ENCODE data around the gene DHRS2.

DNA sequence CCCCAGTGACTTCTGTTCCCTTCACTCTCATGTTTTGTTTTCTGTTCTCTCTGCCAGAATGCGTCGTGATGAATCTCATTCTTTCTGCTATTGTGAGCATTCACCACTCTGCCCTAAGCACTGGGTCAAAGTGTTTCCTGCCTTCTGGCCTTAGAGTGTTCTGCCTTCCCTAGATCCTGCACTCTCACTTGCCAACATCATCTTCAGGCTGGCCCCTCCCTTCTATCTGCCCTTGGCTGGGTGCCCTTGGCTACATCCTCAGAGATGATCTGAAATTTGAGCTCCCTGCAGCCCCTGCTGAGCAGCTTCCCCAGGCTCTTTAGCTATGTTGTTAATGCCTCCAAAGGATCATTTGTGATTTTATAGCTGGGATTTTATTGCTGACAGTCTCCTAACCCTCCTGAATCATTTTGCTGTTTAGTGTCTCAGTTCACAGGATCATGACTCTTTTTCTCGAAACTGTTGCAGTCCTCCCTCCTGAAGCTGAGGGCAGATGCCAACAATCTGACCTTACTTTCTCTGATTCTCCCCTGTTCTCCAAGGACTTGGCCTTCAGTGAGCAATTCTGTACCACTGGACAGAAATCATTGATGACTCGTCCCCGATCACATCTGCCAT lies 4.5 kb downstream of the DHRS2 start:
- TF ChIP-seq TOX (CRISPR knock-in tag; IDR thresholded peaks at IDR 0.05; ENCODE audit: borderline replicate concordance) (no peak), ZNF70 (CRISPR knock-in tag; IDR thresholded peaks at IDR 0.05) (no peak), ZFP3 (CRISPR knock-in tag; IDR thresholded peaks at IDR 0.05) (no peak), BACH2 (CRISPR knock-in tag; IDR thresholded peaks at IDR 0.05; ENCODE audit: borderline replicate concordance) (no peak), ZC3H10 (CRISPR knock-in tag; IDR thresholded peaks at IDR 0.05) (no peak), GLIS3 (CRISPR knock-in tag; IDR thresholded peaks at IDR 0.05) (no peak)
- TF ChIP-seq, protein P1, sequence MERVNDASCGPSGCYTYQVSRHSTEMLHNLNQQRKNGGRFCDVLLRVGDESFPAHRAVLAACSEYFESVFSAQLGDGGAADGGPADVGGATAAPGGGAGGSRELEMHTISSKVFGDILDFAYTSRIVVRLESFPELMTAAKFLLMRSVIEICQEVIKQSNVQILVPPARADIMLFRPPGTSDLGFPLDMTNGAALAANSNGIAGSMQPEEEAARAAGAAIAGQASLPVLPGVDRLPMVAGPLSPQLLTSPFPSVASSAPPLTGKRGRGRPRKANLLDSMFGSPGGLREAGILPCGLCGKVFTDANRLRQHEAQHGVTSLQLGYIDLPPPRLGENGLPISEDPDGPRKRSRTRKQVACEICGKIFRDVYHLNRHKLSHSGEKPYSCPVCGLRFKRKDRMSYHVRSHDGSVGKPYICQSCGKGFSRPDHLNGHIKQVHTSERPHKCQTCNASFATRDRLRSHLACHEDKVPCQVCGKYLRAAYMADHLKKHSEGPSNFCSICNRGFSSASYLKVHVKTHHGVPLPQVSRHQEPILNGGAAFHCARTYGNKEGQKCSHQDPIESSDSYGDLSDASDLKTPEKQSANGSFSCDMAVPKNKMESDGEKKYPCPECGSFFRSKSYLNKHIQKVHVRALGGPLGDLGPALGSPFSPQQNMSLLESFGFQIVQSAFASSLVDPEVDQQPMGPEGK (CRISPR knock-in tag; IDR thresholded peaks at IDR 0.05; ENCODE audit: borderline replicate concordance): no peak
- TF ChIP-seq, protein P2, sequence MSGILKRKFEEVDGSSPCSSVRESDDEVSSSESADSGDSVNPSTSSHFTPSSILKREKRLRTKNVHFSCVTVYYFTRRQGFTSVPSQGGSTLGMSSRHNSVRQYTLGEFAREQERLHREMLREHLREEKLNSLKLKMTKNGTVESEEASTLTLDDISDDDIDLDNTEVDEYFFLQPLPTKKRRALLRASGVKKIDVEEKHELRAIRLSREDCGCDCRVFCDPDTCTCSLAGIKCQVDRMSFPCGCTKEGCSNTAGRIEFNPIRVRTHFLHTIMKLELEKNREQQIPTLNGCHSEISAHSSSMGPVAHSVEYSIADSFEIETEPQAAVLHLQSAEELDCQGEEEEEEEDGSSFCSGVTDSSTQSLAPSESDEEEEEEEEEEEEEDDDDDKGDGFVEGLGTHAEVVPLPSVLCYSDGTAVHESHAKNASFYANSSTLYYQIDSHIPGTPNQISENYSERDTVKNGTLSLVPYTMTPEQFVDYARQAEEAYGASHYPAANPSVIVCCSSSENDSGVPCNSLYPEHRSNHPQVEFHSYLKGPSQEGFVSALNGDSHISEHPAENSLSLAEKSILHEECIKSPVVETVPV (CRISPR knock-in tag; IDR thresholded peaks at IDR 0.05): no peak
- TF ChIP-seq, protein P3, sequence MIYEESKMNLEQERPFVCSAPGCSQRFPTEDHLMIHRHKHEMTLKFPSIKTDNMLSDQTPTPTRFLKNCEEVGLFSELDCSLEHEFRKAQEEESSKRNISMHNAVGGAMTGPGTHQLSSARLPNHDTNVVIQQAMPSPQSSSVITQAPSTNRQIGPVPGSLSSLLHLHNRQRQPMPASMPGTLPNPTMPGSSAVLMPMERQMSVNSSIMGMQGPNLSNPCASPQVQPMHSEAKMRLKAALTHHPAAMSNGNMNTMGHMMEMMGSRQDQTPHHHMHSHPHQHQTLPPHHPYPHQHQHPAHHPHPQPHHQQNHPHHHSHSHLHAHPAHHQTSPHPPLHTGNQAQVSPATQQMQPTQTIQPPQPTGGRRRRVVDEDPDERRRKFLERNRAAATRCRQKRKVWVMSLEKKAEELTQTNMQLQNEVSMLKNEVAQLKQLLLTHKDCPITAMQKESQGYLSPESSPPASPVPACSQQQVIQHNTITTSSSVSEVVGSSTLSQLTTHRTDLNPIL (CRISPR knock-in tag; IDR thresholded peaks at IDR 0.05; ENCODE audit: low read depth): no peak

Measured in SK-N-SH treated with all-trans-retinoic acid at 6 μM for 48 hours (cell line).